PFSK-1 (cell line): ENCODE data around the gene MICU1.

ENCODE experiments used
- FOXP2 ChIP-seq: optimal IDR thresholded peaks from 2 replicates; pipeline ENCODE3; 2011; ENCODE audit warnings: borderline replicate concordance, control low read depth, inconsistent platforms; ENCODE audit not compliant: insufficient read depth; ENCODE audit errors: extremely low read length, extremely low read depth
- POLR2AphosphoS5 ChIP-seq: IDR thresholded peaks from 2 replicates; pipeline ENCODE4 v1.6.1; 2012; ENCODE audit warnings: low read depth, mild to moderate bottlenecking, control low read depth, low read length, moderate library complexity
- SIN3A ChIP-seq: IDR thresholded peaks from 2 replicates; pipeline ENCODE4 v1.6.1; 2012; ENCODE audit warnings: mild to moderate bottlenecking, low read length, moderate library complexity, borderline replicate concordance; ENCODE audit not compliant: insufficient read depth
- TAF1 ChIP-seq: IDR thresholded peaks from 2 replicates; pipeline ENCODE4 v1.6.1; 2012; ENCODE audit warnings: low read length, control low read depth, borderline replicate concordance; ENCODE audit not compliant: insufficient read depth
- TF ChIP-seq, protein P1 (sequence below), 2 experiments: IDR thresholded peaks; 2 replicates each; pipeline versions ENCODE4 v1.6.1 to v1.8.0; 2011 to 2012; ENCODE audit warnings: low read depth in 2 of 2, low read length in 2 of 2, control low read depth in 1 of 2, inconsistent platforms in 1 of 2, mild to moderate bottlenecking in 1 of 2, moderate library complexity in 1 of 2; ENCODE audit not compliant: insufficient read depth in 1 of 2

MICU1 gene

GRCh38 chr10:72332423-72333111, 293.3 kb downstream of the MICU1 start:
- no peak for TF ChIP-seq FOXP2
- no peak for TF ChIP-seq POLR2AphosphoS5
- TF ChIP-seq SIN3A = no peak

GRCh38 chr10:72331575-72332422, 294.1 kb downstream of the MICU1 start:
- TF ChIP-seq SIN3A = no peak
- no peak for TF ChIP-seq TAF1
- TF ChIP-seq, protein P1, sequence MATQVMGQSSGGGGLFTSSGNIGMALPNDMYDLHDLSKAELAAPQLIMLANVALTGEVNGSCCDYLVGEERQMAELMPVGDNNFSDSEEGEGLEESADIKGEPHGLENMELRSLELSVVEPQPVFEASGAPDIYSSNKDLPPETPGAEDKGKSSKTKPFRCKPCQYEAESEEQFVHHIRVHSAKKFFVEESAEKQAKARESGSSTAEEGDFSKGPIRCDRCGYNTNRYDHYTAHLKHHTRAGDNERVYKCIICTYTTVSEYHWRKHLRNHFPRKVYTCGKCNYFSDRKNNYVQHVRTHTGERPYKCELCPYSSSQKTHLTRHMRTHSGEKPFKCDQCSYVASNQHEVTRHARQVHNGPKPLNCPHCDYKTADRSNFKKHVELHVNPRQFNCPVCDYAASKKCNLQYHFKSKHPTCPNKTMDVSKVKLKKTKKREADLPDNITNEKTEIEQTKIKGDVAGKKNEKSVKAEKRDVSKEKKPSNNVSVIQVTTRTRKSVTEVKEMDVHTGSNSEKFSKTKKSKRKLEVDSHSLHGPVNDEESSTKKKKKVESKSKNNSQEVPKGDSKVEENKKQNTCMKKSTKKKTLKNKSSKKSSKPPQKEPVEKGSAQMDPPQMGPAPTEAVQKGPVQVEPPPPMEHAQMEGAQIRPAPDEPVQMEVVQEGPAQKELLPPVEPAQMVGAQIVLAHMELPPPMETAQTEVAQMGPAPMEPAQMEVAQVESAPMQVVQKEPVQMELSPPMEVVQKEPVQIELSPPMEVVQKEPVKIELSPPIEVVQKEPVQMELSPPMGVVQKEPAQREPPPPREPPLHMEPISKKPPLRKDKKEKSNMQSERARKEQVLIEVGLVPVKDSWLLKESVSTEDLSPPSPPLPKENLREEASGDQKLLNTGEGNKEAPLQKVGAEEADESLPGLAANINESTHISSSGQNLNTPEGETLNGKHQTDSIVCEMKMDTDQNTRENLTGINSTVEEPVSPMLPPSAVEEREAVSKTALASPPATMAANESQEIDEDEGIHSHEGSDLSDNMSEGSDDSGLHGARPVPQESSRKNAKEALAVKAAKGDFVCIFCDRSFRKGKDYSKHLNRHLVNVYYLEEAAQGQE (IDR thresholded peaks at IDR 0.05; ENCODE audit: insufficient read depth in 1 of 2, low read depth in 2 of 2, low read length in 2 of 2) = no peak
- no peak for TF ChIP-seq POLR2AphosphoS5
- no peak for TF ChIP-seq FOXP2

DNA sequence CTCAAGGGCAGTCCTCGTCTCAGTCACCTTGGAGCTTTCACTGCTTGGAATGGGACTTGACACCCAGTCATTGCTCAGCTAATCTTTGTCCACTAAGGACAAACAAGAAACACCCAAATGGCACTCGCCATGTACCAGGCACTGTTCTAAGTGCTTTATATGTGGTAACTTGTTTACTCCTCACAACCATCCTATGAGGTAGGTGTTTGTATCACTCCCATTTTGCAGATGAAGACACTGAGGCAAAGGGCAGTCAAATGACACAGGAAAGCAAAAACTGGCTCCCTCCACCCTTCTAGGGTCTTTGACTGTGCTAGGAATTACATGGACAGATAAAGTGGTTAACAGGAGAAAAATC, 295.8 kb downstream of the MICU1 start:
- TF ChIP-seq POLR2AphosphoS5 = no peak
- TF ChIP-seq FOXP2 = no peak
- TF ChIP-seq, protein P1 (IDR thresholded peaks at IDR 0.05; ENCODE audit: insufficient read depth in 1 of 2, low read depth in 2 of 2, low read length in 2 of 2) = no peak
- no peak for TF ChIP-seq SIN3A
- TF ChIP-seq TAF1 = no peak

GRCh38 chr10:72329290-72330068, 296.4 kb downstream of the MICU1 start:
- TF ChIP-seq, protein P1 (IDR thresholded peaks at IDR 0.05; ENCODE audit: insufficient read depth in 1 of 2, low read depth in 2 of 2, low read length in 2 of 2) = no peak
- no peak for TF ChIP-seq POLR2AphosphoS5
- no peak for TF ChIP-seq TAF1
- TF ChIP-seq FOXP2 = no peak
- no peak for TF ChIP-seq SIN3A

DNA sequence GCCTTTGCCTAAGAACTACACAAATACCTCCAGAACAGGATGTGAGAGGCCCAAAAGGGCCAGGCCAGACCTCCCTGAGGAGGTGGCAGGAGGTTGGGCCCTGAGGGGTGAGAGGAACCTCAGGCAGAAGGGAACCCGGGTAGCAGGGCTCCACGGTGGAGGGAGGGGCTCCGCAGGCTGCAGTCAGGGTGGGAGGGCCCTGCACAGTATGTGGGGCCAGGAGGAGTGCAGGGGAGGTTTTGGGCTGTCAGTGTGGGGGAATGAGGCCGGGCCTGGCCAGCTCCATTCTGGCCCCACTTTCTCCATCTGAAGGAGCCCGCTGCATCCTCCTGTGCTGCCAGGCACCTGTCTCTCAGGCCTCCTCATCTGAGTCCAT, 297.1 kb downstream of the MICU1 start:
- TF ChIP-seq POLR2AphosphoS5 = no peak
- TF ChIP-seq FOXP2 = no peak
- TF ChIP-seq SIN3A = no peak
- no peak for TF ChIP-seq TAF1
- TF ChIP-seq, protein P1 (IDR thresholded peaks at IDR 0.05; ENCODE audit: insufficient read depth in 1 of 2, low read depth in 2 of 2, low read length in 2 of 2) = no peak
